ENCODE data around the gene ZKSCAN1.
"Not testable (repeated sequence)": the region's sequence is repeated elsewhere in the genome, so short reads cannot be mapped to it uniquely, and the experiment has no call there.

The ZKSCAN1 gene

DNA sequence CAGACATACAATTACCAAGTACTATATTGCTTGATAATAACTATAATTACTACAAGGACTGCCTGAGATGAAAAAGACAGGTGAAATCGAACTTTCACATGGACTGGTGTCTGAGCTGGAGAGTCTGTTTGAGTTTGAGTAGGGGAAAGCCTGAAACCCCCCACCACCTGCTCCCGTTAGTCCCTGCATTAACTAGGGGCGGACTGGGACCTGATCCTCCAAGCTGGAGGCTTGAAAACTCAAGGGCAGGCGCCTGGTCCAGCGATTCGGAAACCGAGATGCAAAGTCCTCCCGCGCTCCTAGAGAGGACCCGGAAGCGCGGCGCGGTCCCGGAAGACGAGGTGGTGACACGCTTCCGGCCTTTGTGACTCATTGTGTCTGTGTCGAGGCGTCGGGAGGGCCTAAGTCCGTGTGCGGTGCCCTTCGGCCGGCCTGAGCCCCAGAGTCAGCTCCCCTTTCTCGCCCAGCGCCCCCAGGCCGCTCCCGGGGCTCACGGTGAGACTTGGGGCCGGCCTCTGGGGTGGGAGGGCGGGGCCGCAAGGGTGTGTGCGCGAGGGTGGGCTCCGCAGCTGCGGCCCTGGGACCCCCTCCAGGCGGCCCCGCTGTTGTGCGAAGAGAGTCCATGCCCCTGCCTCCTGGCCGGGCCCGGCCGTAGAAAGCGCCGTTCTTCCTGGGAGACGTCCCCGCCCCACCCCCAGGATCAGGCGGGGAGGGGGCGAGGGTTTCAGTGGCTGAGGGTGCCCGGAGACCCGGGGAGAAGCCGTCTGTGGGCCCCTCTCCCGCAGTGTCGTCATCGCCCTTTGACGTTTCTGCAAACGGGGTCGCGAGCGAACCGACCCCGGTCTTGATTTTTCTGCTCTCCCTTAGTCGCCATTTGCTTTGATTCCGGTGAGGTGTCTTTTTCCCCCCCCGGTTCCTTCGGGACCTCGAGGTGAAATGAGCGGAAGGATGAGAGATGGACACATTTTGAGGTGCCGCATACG, at the start of gene ZKSCAN1:
TSS of gene ZKSCAN1 (plus strand) at position 365 of the 983 bp plus-strand sequence. CDS start 7,911 bp downstream, outside the sequence.
- peak; percentile 75 to 80 for DNase-seq (ENCODE audit: low read depth in 2 of 2)

DNA sequence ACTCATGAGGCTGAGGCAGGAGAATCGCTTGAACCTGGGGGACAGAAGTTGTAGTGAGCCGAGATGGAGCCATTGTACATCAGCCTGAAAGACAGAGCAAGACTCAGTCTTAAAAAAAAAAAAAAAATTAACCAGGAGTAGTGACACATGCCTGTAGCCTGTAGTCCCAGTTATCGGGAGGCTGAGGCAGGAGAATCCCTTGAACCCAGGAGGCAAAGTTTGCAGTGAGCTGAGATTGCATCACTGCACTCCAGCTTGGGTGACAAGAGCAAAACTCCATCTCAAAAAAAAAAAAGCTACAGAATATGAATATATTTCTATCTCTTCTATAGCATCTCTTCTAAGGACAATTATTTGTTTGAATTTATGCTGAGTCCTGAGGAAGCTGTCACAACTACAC, 46.1 kb upstream of the ZKSCAN1 start:
- no peak for DNase-seq (ENCODE audit: low read depth in 2 of 2)

DNA sequence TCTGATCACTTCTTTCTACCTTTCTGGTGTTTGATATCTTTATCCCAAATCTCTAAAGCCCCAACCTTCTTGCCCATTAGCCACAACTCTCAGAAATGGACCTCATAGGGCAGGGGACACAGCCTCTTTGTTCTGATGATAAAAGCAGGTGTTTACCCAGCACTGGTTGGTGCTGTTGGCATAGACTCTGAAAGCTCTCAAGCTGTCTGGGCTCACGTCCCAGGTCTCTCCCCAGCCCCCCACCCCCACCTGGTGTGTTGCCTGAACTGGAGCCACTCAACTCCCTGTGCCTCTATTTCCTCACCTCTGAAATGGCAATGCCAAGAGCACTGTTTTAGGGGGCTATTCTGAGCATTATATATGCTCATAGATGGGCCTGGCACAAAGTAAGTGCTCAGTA, 45.6 kb upstream of the ZKSCAN1 start:
- not testable (repeated sequence) for DNase-seq (ENCODE audit: low read depth in 2 of 2)

DNA sequence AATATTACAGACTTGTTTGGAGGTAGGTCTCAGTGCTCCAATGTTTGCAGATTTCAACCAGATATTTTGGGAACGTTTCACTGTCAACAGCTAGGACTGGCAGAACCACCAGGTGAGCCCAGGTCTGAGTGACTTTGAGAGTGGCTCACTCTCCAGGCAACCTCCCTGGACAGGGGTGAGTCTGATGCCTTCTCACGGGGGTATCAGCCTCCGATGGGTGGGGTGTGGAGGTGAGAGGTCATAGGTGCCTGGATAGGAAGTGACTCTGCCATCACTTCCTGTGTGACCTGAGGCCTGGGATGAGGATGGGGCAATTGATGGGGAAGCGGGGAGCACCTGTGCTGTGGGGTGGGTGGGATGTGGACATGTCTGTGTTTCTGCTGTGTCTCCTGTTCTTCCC, 44.2 kb upstream of the ZKSCAN1 start:
- no peak for DNase-seq (ENCODE audit: low read depth in 2 of 2)

DNA sequence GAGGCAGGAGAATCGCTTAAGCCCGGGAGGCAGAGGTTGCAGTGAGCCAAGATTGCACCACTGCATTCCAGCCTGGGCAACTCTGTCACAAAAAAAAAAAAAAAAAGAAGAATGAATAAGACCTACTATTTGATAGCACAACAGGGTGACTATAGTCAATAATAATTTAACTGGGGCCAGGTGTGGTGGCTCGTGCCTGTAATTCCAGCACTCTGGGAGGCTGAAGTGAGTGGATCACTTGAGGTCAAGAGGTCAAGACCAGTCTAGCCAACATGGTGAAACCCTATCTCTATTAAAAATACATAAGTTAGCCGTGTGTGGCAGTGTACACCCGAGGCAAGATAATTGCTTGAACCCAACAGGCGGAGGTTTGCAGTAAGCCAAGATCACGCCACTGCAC, 41.6 kb upstream of the ZKSCAN1 start:
- not testable (repeated sequence) for DNase-seq (ENCODE audit: low read depth in 2 of 2)

DNA sequence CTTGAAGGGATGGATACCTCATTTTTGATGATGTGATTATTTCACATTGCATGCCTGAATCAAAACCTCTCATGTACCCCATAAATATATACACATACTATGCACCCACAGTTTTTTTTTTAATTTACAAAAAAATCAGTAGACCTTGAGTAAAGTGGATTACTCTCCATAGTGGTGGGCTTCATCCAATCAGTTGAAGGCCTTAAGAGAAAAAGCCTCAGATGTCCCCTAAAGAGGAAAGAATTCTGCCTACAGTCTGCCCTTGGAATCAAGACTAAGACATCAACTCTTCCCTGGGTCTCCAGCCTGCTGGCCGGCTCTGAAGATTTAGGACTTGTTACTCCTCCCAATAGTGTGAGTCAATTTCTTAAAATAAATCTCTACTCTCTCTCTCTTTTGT, 40.7 kb upstream of the ZKSCAN1 start:
- DNase-seq (ENCODE audit: low read depth in 2 of 2) = no peak

DNA sequence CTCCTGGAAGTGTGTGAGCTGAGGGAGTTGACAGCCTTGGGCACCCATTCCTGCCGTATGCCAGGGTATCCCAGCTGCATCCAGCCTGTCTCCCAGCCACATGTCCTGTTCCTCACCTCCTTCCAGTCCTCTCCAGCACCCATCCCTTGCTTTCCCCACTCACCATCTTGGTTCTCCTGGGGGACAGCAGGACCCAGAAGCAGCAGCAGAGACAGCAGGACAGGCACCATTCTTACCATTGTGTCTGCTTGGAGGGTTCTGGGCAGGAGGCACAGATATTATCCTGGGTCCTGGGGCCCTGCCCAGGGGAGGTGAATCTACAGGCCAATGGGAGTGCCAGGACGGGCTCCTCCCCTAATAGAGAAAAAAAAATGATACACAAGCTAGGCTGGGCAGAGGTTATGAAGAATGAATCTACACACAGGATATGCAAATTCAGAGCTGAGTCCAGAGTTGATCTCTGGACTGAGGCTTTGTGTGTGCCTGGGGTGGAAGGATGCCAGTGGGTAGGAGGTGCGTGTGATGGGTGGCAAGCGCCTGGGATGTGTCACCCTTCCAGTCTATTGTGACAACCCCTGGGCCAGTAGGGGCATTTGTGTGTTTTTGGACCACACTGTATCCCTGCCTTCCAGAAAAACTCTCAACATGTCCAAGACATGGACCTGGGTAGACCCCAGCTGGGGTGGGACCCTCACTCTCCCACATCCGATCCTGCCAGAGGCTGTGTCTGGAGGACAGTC, 39.4 kb upstream of the ZKSCAN1 start, which contains the start of gene AZGP1:
TSS of gene AZGP1 (minus strand) at position 250 of the 740 bp plus-strand sequence. CDS start at position 239, 11 bp downstream.
- DNase-seq (ENCODE audit: low read depth in 2 of 2) = no peak

DNA sequence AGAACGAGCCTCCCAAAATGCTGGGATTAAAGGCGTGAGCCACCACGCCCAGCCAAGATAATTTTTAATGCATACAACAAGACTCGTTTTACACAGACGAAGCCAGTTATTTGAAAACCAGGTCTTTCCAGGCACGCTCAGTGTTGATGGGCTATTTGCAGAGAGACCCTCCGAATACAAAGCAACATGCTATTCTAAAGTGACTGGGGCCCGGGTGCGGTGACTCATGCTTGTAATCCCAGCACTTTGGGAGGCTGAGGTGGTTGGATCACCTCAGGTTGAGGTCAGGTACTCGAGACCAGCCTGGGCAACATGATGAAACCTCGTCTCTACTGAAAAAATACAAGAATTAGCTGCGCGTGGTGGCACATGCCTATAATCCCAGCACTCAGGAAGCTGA, 38.8 kb upstream of the ZKSCAN1 start:
- DNase-seq (ENCODE audit: low read depth in 2 of 2) = no peak

DNA sequence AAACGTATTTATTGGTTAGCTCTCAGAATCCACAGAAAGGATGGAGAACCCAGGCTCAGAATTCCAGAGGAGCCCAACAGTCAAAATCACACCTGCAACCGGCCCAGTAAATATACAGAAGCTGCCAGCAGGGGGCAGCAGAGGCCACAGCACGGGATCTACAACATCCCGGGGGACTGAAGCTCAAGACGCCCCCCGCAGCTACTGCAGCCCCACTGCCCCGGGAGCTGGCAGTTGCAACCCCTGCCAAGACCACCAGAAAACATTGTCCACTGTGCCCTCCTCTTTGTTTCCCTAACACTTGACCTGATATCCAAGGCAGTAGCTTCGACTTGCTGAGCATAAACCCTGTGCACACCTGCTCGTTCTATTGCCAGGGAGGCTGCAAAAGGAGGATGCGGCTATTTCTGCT, 35.6 kb upstream of the ZKSCAN1 start:
- DNase-seq (ENCODE audit: low read depth in 2 of 2) = peak in 1 of 2 donors; percentile 21

DNA sequence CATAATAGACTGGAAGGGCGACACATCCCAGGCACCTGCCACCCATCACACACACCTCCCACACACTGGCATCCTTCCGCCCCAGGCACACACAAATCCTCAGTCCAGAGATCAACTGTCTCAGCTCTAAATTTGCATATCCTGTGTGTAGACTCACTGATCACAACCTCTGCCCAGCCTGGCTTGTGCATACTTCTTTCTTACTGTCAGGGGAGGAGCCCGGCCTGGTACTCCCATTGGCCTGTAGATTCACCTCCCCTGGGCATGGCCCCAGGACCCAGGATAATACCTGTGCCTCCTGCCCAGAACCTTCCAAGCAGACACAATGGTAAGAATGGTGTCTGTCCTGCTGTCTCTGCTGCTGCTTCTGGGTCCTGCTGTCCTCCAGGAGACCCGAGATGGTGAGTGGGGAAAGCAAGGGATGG, 34.9 kb upstream of the ZKSCAN1 start:
- DNase-seq (ENCODE audit: low read depth in 2 of 2) = not testable (repeated sequence)

DNA sequence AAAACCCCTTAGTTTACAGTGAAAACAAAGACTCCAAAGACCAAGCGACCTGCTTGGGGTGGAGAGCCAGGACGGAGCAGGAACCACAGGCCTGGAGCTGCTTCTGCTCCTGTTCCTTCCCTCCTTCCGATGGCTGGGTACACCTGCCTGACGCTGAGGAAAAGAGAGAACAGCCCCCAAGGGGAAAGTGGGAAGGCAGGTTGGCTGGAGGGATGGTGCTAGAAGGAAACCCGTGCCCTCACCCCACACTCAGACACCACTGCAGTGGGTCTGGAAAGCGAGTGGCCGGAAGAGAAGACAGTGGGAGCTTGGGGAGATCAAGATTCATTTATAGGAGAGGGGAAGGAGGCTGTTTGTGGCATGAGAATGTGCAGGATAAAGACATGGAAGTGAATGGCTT, 34.3 kb upstream of the ZKSCAN1 start:
- not testable (repeated sequence) for DNase-seq (ENCODE audit: low read depth in 2 of 2)

DNA sequence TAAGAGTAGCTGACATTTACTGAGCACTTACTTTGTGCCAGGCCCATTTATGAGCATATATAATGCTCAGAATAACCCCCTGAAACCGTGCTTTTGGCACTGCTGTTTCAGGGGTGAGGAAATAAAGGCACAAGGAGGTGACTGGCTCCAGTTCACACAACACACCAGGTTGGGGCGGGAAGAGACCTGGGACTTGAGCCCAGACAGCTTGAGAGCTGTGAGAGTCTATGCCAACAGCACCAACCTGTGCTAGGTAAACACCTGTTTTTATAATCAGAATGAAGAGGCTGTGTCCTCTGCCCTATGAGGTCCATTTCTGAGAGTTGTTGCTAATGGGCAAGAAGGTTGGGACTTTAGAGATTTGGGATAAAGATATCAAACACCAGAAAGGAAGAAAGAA, 30.8 kb upstream of the ZKSCAN1 start:
- no peak for DNase-seq (ENCODE audit: low read depth in 2 of 2)

DNA sequence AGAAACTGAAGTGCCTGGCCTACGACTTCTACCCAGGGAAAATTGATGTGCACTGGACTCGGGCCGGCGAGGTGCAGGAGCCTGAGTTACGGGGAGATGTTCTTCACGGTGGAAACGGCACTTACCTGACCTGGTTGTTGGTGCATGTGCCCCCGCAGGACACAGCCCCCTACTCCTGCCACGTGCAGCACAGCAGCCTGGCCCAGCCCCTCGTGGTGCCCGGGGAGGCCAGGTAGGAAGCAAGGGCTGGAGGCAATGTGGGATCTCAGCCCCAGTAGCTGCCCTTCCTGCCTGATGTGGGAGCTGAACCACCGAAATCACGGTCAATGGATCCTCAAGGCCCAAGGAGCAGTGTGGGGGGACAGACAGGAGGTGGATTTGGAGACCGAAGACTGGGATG, 28.1 kb upstream of the ZKSCAN1 start:
- not testable (repeated sequence) for DNase-seq (ENCODE audit: low read depth in 2 of 2)

DNA sequence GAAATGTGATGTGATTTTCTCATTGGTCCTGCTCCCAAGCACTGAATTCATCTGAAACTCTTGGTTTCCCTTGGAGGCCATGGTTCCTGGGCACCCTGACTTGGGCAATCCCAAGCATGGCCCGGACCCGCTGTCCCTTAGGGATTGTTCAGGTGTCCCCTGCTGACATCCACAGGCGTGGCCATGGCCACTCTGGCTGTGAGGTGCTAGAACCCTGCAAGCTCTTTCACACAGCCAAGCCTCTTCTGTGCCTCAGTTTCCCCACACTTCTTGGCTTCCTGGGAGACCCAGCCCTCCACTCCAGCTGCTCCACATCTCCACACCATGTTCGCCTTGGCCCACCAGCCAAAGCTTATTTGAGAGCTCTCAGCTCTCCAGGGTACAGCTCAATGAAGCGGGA, 27.6 kb upstream of the ZKSCAN1 start:
- DNase-seq (ENCODE audit: low read depth in 2 of 2) = no peak

DNA sequence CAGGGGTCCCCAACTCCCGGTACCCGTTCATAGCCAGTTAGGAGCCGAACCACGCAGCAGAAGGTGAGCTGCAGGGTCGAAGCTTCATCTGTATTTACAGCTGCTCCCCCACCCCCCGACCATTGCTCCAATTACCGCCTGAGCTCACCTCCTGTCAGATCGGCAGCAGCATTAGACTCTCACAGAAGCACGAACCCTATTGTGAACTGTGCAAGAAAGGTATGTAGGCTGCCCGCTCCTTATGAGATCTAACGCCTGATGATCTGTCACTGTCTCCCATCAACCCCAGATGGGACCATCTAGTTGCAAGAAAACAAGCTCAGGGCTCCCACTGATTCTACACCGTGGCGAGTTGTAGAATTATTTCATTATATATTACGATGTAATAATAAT, 24.9 kb upstream of the ZKSCAN1 start:
- no peak for DNase-seq (ENCODE audit: low read depth in 2 of 2)

DNA sequence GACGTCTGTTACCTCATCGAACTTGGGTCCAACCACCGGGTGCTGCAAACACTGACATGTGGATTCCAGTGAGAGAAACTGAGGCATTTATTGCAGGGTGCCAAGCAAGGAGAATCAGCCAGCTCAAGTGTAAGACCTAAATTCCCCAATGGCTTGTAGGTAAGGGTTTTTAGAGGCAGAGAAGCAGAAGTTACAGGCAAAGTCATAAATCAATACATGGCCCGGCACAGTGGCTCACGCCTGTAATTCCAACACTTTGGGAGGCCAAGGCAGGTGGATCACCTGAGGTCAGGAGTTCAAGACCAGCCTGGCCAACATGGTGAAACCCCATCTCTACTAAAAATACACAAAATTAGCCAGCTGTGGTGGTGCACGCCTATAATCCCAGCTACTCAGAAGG, 23.9 kb upstream of the ZKSCAN1 start:
- not testable (repeated sequence) for DNase-seq (ENCODE audit: low read depth in 2 of 2)

DNA sequence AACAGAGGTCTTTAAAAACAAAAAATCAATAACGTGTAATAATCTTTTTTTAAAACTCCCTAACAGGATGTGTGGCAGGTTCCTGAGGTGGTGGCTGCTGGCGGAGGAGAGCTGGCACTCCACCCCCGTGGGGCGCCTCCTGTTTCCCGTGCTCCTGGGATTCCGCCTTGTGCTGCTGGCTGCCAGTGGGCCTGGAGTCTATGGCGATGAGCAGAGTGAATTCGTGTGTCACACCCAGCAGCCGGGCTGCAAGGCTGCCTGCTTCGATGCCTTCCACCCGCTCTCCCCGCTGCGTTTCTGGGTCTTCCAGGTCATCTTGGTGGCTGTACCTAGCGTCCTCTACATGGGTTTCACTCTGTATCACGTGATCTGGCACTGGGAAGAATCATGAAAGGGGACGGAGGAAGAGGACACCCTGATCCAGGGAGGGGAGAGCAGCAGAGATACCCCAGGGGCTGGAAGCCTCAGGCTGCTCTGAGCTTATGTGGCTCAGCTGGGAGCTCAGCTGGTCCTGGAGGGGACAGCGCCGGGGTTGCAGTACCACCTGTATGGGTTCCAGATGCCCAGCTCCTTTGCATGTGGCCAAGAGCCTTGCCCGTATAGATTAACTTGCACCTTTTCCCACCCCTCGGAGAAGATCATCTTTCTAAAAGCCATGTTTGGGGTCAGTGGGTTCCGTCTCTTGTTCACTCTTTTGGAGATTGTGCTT, 22.9 kb upstream of the ZKSCAN1 start:
- no peak for DNase-seq (ENCODE audit: low read depth in 2 of 2)

DNA sequence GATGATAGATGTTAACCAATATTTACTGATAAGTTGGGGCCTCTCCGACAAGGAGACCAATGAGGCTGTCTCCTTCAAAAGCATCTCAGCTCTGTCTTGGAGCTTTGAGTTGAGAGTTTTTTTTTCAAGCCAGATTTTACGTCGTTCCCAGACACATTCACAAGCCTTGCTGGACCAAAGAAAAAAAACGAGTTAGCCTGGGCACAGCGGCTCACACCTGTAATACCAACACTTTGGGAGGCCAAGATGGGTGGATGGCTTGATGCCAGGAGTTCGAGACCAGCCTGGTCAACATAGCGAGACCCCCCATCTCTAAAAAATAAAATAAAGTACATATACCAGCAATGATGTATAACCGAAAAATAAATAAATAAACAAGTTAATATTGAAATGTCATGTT, 20.6 kb upstream of the ZKSCAN1 start:
- DNase-seq (ENCODE audit: low read depth in 2 of 2) = no peak

DNA sequence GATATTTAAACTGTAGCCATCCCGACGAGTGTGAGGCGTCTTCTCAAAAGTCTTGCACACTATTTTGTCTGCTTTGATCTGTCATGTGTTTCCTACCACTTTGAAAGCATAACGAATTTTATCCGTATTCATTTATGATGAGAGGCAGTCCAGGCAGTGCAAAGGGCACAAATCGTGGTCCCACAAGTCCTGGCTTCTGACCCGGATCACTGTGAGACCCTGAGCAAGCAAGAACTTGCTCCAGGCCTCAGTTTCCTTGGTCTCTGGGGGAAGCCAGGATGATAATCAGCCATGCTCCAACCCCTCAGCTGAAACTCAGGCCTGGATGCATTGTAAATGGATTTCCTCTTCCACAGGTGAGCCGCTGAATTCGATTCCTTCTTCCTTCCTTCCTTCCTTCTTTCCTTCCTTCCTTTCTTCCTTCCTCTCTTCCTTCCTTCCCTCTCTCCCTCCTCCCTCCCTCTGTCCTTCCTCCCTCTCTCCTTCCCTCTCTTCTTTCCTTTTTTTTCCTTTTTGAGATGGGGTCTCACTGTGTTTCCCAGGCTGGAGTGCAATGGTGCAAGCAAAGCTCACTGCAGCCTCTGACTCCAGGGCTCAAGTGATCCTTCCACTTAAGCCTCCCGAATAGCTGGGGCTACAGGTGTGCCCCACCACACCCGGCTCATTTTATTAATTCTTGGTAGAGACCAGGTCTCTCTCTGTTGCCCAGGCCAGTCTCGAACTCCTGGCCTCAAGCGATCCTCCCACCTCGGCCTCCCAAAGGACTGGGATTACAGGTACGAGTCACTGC, 18.4 kb upstream of the ZKSCAN1 start:
- no peak for DNase-seq (ENCODE audit: low read depth in 2 of 2)

DNA sequence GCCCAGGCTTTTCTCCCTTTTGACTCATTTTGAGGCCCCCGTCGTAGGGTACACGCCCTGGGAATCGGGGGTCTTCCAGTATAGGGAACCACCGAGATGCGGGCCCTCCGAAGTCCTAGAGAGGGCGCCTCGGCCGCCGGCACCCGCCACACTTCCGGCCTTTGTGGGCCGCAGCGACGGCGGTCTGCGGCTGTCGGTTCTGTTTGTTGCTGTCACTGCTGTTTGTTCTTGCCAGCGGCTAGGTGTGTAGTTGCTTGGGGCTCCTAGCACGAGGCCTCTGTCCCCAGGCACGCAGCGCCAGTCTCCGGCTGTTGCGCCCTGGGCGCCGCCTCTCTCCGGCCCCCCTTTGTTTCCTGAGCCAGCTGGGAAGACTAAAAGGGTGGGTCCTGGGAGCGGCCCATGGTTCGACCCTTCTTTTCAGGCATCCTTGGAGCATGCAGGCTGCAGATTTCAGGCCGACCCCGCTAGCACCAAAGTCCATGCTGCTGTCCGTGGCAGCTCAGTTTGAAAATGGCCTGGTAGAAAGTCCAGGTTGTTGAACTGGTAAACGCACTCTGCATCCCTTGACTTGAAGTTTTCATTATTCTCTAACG, 17.8 kb upstream of the ZKSCAN1 start:
- peak; percentile 46 to 56 for DNase-seq (ENCODE audit: low read depth in 2 of 2)

DNA sequence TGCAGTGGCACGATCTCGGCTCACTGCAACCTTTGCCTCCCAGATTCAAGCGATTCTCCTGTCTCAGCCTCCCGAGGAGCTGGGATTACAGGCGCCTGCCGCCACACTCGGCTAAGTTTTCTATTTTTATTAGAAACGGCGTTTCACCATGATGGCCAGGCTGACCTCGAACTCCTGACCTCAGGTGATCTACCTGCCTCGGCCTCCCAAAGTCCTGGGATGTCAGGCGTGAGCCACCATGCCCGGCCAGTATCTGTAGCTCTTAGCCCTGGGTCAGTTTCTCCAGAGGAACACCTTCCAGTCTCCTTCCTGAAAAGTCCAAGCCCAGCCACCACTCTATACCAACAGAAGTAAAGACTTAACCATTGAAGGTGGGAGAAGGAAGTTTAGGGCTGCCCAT, 15.2 kb upstream of the ZKSCAN1 start:
- no peak for DNase-seq (ENCODE audit: low read depth in 2 of 2)
